Gastrocnemius medialis (tissue), 4 donors: ENCODE measurements around the gene CA4. TPM values are rescaled to one million over a fixed set of nuclear protein-coding genes. Genes with fewer than 3 reads are reported as not detected.

Experiments
- ATAC-seq, 2 donors: fragments of 150-250 bp; one replicate each; pipeline ENCODE4 v1.9.1; 2016
- DNase-seq, 2 donors: peaks; one replicate each; pipeline ENCODE4 v3.0.0-alpha.2; 2019
- H3K27ac ChIP-seq, 4 donors: fragments of 200-600 bp; sonication (generic); 1 replicate in 1 of 4; 2 replicates in 3 of 4; pipeline ENCODE4 v1.5.1; 2016 to 2018; ENCODE audit warnings: mild to moderate bottlenecking in 2 of 4, moderate library complexity in 1 of 4
- H3K27me3 ChIP-seq, 3 donors: fragments of 200-600 bp; sonication (generic) in 2 of 3; 1 replicate in 1 of 3; 2 replicates in 2 of 3; pipeline versions ENCODE4 v1.5.1 to v1.6.0; 2016 to 2019; ENCODE audit warnings: mild to moderate bottlenecking in 1 of 3, moderate library complexity in 1 of 3
- H3K36me3 ChIP-seq, 2 donors: fragments of 200-600 bp; sonication (generic) in 1 of 2; one replicate each; pipeline ENCODE4 v1.5.1; 2017 to 2018
- H3K4me1 ChIP-seq, 2 donors: fragments of 200-600 bp; sonication (generic) in 1 of 2; one replicate each; pipeline ENCODE4 v1.5.1; 2016 to 2017; ENCODE audit warnings: mild to moderate bottlenecking in 2 of 2
- H3K4me3 ChIP-seq, 4 donors: fragments of 200-600 bp; sonication (generic) in 3 of 4; 1 replicate in 1 of 4; 2 replicates in 3 of 4; pipeline ENCODE4 v1.5.1; 2016 to 2019; ENCODE audit warnings: mild to moderate bottlenecking in 2 of 4
- H3K9me3 ChIP-seq, 3 donors: fragments of 200-600 bp; sonication (generic) in 2 of 3; 1 replicate in 1 of 3; 2 replicates in 2 of 3; pipeline ENCODE4 v1.5.1; 2016 to 2019
- CTCF ChIP-seq, 5 experiments: fragments of 450-650 bp in 3 of 5; fragments of 200-600 bp in 2 of 5; sonication (generic) in 2 of 5; IDR thresholded peaks in 4 of 5; conservative IDR thresholded peaks in 1 of 5; 1 replicate in 4 of 5; 2 replicates in 1 of 5; pipeline ENCODE4 v1.5.1; 2016 to 2019; ENCODE audit warnings: antibody characterized with exemption in 5 of 5, mild to moderate bottlenecking in 3 of 5, moderate library complexity in 3 of 5
- POLR2A ChIP-seq, 2 donors: fragments of 450-650 bp; IDR thresholded peaks; one replicate each; pipeline ENCODE4 v1.6.1; 2017; ENCODE audit warnings: antibody characterized with exemption in 2 of 2, mild to moderate bottlenecking in 2 of 2, moderate library complexity in 2 of 2
- in situ Hi-C, 4 donors: fragments of 200-750 bp; cut with MboI; loops; one replicate each; pipeline versions ENCODE4 v1.15.0 to v1.8.0; 2017; ENCODE audit warnings: low sequenced_read_pairs in 4 of 4
- intact Hi-C: fragments of 100-400 bp; cut with DNase I; formaldehyde crosslinking; loops from one replicate; pipeline ENCODE4 v1.15.1; 2023; ENCODE audit warnings: low total_unique reads
- total RNA-seq, 4 donors: library from RNA; depleted of rRNA; stranded (reverse); fragments of >200 nt; gene quantifications; one replicate each; pipeline versions ENCODE4 v1.1.0 to v1.2.3, GENCODE V29; 2016

The CA4 gene
- total RNA-seq, 4 donors from 2014 or later, result 6.1 to 9.2 (median 7.2) TPM

GRCh38 chr17:60167065-60167741 lies 17.4 kb downstream of the CA4 start:
- TF ChIP-seq CTCF (IDR thresholded peaks at IDR 0.05 in 4 of 5, conservative IDR thresholded peaks at IDR 0.05 in 1 of 5) (no peak), POLR2A (IDR thresholded peaks at IDR 0.05) (no peak)
- Histone ChIP-seq H3K9me3 (no peaks in the 10 kb centered on the region), H3K4me3 (no peak overlapping the region), H3K36me3 (no peaks in the 10 kb centered on the region), H3K27ac (no peak overlapping the region), H3K4me1 (peaks cover 10 to 19% of the 10 kb centered on the region in 2 donors), H3K27me3 (peaks cover 0 to 5% (median under 1%) of the 10 kb centered on the region in 3 donors)
- intact Hi-C loops, result no loop called here
- DNase-seq (no peak), ATAC-seq (no peak)
- in situ Hi-C loops, result loop anchor here in 1 of 4 donors (25.0 kb wide), 1 partner anchor 95 kb away; no protein-coding TSS in a partner anchor

DNA sequence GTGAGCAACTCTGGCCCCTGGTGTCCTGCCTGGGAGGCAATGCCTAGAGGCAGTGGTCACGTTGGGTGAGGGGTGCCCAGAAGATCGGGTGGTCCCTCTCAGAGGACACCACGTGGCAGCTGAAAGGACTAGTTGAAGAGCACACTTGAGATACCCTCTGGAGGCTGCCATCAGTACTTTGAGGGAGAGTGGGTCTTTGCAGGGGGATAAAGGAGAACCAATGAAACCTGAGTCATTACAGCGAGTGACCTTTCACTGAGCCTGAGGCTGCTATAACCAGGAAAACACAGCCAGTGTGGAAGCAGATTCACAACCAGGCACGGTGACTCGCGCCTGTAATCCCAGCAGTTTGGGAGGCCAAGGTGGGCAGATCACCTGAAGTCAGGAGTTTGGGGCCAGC lies 18.9 kb downstream of the CA4 start:
- intact Hi-C loops (no loop called here), in situ Hi-C loops (loop anchor here in 1 of 4 donors (25.0 kb wide), 1 partner anchor 94 kb away; no protein-coding TSS in a partner anchor)
- Histone ChIP-seq H3K4me3 (no peak overlapping the region), H3K27me3 (peaks cover 0 to 5% (median 0%) of the 10 kb centered on the region in 3 donors), H3K36me3 (no peaks in the 10 kb centered on the region), H3K9me3 (no peaks in the 10 kb centered on the region), H3K27ac (no peak overlapping the region), H3K4me1 (peaks cover 10 to 18% of the 10 kb centered on the region in 2 donors)
- ATAC-seq (no peak), DNase-seq (no peak)
- TF ChIP-seq POLR2A (IDR thresholded peaks at IDR 0.05) (no peak), CTCF (IDR thresholded peaks at IDR 0.05 in 4 of 5, conservative IDR thresholded peaks at IDR 0.05 in 1 of 5) (no peak)

DNA sequence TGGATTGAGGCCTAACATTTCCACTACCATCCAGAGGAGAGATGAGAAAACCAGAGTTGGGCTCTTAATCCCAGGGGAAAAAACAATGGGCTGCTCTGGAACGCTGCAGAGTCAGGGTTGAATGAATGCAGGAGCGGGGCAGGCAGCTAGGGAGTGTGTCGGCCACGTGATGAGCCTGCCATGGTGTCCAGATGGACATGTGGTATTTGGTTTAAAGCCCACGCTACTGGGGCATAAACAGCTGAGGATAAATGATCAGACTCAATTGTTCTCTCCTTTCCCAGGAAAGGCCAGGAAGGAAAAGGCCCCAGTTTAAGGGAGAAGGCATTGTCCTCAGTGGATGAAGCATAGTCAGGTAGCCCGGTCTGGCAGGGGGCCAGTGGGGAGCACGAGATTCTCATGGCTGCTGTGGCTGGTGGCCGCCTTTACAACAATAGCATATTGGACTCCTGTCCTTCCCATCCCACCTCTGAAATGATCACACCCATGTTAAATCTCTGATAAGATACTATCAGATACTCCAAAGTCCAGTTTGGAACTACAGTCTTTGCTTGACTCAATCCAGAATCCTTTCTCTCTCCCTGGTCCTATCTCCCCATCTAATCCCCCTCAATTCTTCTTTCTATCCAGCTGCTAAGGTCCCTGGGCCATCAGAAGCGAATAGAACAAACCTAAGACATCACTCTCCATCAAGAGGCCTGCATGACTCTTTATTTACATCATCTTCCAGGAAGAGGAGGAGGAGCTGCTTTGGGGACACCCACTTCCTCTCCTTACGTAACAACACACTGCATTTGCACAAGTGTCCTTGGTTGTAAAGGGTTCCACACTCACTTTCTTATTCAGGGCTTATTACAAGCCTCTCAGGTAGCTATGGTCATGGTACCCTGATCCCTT lies 20.4 kb downstream of the CA4 start:
- Histone ChIP-seq H3K27me3 (peaks cover 0 to 5% (median 0%) of the 10 kb centered on the region in 3 donors), H3K9me3 (no peaks in the 10 kb centered on the region), H3K27ac (peak overlapping the region in 3 of 4 donors; percentile 42 to 64 (median 48)), H3K4me3 (no peak overlapping the region), H3K36me3 (no peaks in the 10 kb centered on the region), H3K4me1 (peaks cover 10 to 18% of the 10 kb centered on the region in 2 donors)
- TF ChIP-seq POLR2A (IDR thresholded peaks at IDR 0.05) (no peak), CTCF (IDR thresholded peaks at IDR 0.05 in 4 of 5, conservative IDR thresholded peaks at IDR 0.05 in 1 of 5) (peak in 1 of 5 experiments; percentile 7)
- ATAC-seq (peak; percentile 14 to 22), DNase-seq (no peak)
- in situ Hi-C loops (loop anchor here in 1 of 4 donors (25.0 kb wide), 1 partner anchor 92 kb away; no protein-coding TSS in a partner anchor), intact Hi-C loops (no loop called here)

GRCh38 chr17:60170835-60171752 lies 21.3 kb downstream of the CA4 start:
- Histone ChIP-seq H3K4me3 (no peak overlapping the region), H3K4me1 (peaks cover 10 to 18% of the 10 kb centered on the region in 2 donors), H3K9me3 (no peaks in the 10 kb centered on the region), H3K27ac (peak overlapping the region in 3 of 4 donors; percentile 42 to 64 (median 48)), H3K36me3 (no peaks in the 10 kb centered on the region), H3K27me3 (peaks cover 0 to 5% (median 0%) of the 10 kb centered on the region in 3 donors)
- intact Hi-C loops, result no loop called here
- TF ChIP-seq POLR2A (IDR thresholded peaks at IDR 0.05) (no peak), CTCF (IDR thresholded peaks at IDR 0.05 in 4 of 5, conservative IDR thresholded peaks at IDR 0.05 in 1 of 5) (no peak)
- DNase-seq (no peak), ATAC-seq (no peak)
- in situ Hi-C loops, result loop anchor here in 1 of 4 donors (25.0 kb wide), 1 partner anchor 91 kb away; no protein-coding TSS in a partner anchor
